HG03103 (cell line): Measurements from ENCODE around the gene C16orf90.

Source experiments
- ATAC-seq: cut with Tn5 transposase; IDR thresholded peaks from one replicate; pipeline ENCODE4 v1.9.1; 2021; ENCODE audit warnings: low read depth; ENCODE audit not compliant: unreplicated experiment

C16orf90 gene

DNA sequence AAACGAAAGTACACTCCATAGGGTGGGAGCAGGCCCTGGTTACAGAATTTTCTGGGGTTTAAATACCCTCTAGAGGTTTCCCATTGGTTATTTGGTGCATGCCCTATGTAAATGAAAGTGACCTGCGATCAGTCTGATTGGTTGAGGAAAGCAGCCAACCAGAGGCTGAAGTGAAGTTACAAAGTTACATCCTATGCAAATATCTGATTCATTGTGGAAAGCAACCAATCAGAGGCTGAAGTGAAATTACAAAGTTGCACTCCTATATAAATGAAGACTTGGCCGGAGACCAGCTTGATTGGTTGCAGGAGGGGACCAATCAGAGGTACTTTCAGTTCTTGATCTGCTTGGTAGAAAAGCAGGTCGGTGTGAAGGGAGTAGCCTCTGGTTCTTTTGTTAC is 27.4 kb downstream of the C16orf90 start:
- ATAC-seq: no peak

- no peak for ATAC-seq
Observed at GRCh38 chr16:3467182-3467581, 28.1 kb downstream of the C16orf90 start.

DNA sequence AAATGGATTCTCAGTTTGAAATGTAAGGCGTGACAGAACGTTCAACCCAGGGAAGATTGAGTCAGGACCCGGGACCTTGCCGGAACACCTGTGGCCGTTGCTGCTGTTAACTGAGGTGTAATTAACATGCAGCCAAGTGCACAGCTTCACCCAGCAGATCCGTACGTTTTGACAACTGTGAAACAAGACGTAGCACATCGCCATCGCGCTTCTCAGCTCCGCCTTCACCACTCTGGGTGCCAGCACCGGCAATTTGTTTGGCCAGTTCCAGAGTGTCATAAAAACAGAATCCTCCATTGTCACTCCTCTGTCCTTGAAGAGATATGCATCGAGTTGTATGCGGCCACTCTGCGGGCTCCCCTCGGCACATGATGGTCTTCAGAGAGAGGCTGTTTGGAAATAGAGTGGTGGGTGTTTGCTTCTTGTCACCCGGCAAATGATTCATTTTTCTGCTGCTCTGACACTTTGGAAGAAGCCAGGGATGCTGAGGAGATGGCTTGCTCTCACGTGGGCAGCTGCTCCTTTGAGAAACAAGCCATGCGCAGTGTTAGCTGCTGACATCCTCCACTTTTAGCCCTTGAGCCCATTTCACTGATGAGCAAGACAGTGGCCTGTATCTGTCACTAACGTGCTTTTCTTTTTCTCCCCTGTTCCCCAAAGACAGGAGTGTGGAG is 29.2 kb downstream of the C16orf90 start:
- no peak for ATAC-seq

GRCh38 chr16:3465301-3465700 is 30.0 kb downstream of the C16orf90 start:
- no peak for ATAC-seq

GRCh38 chr16:3461151-3461550 is 34.1 kb downstream of the C16orf90 start:
- no peak for ATAC-seq

- no peak for ATAC-seq
Observed at GRCh38 chr16:3460585-3460984, 34.7 kb downstream of the C16orf90 start.

- ATAC-seq: no peak
Observed at GRCh38 chr16:3460121-3460520, 35.2 kb downstream of the C16orf90 start.

DNA sequence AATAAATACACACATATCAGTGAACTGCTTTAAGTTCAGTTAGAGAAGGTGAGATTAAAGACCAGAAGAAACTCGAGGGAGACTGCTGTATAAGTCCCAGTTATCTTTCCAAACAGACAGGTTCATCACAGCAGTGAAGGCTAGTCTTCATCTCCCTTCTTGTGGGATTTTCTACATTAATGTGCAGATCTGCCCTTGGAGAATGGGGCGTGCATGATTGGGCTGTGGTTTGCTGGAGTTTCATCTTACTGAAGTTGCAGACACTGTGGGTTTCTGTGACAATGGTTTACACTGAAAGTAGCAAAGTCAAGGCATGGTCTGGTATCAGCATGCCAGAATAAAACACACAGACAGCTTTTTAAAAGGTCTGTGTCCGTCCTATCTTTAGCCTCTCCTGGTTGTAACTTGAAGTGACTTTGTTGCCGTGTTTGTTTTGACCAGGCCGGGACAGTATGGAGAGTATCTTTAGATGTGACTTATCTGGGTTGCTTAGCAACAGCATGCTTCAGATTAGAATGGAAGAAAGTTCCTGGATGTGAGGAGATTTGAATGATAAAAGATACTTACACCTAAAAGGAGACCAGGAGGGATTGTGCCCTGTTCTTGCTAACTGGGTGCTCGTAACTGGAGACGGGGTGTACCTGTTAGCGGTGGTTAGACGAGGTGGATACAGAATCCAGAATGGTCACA is 35.7 kb downstream of the C16orf90 start:
- no peak for ATAC-seq

GRCh38 chr16:3458852-3459361 is 36.4 kb downstream of the C16orf90 start:
- no peak for ATAC-seq

DNA sequence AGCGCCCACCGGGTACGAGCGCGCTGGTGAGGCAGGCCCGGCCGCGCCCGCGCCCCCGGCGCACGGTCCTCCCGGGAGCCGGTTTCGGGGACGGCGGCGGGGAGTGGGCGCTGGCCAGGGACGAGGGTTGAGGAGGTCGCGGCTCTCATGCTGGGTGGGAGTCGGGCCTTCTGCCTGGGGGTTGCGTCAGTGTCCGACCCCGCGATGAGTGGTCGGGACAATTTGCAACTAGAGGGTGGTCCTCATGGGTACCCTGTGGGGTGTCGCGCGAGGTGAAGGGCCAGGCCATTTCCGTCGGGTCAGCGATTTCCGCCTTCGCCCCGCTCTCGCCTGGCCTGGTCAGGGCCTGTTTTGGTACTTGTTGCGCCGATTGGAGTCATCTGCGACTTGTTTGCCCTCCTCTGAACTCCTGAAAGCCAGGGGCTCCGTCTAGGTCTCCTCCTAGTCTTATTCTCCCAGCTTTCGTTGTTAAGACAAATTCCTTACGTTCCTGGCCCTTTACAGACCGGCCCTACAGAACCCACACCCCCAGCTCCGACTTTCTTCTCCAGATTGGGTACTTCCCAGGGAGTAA is 36.9 kb downstream of the C16orf90 start:
- no peak for ATAC-seq

DNA sequence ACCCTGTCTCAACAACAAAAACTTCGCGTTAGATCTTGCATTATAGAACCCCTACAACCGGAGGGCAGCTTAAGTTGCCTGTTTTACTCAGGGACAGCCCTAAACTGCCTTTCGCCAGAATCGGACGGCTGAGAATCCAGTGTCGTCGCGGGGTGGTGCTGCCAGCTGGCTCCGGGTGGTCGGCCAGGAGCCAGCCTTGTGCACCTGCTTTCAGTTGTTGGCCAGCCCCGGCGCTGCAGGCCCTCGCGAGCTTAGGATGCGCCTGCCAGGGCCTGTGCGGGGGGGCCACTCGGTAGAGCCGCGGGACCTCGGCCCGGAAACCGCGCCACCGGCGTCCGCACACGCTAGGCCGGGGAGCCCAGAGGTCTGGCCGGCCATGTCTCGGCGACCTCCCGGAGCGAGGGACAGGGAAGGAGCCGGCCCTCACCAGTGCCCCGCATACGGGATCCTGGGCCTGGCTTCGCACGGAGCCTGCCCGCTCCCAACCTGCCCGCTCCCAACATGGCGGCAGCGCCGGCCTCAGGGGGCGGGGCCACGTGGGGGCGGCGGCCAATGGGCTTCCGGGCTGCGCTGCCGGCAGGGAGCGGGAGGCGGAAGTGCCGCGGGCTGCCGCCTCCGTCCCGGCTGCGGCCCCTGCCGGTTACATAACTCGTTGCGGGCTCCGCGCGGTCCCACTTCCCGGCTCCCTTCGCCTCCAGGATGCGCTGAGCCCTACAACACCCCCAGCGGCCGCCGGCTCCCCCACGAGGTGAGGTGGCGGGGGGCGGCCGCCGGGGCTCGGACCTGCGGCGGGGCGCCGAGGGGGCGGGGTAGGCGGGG is 37.6 kb downstream of the C16orf90 start:
- no peak for ATAC-seq

DNA sequence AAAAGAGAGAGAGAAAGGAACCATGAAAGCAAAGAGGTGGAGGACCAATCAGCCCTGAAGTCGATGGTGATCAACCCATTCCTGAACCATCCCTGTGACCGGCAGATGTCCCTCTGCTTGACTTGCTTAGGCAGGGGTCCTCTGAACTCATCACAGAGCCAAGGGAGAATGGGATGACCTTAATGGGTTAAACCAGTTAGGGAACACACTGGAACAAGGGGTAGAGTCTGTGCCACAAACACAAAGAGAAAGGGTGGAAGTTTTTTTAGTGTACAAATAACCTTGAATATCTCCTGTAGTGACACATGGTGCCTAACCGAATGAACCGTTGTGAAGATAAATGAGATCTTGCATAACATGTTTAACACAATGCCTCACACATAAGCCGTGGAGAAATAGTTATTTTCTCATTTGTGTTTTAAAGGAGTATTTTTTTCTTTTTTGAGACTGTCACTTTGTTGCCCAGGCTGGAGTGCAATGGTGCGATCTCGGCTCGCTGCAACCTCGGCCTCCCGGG is 40.6 kb downstream of the C16orf90 start:
- no peak for ATAC-seq

DNA sequence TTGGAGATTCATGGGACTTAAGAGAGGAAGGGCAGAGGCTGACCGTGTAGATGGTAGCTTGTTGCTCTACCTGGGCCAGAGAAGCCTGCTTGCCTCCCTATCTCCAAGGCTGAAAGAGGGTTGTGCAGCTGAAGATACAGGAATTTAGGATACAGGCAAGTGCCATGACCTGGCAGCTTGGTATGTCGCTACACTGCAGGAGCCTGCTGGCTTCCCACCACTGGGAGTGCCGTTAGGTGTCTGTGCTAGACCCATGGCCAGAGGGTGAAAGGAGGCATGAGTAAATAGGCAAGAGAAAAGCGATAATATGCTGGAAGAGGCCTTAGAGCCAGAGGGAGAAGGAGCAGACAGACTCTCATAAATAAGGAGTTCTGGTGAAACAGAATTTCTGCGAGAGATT is 41.2 kb downstream of the C16orf90 start:
- ATAC-seq: no peak

GRCh38 chr16:3444032-3444388 is 51.3 kb downstream of the C16orf90 start:
- ATAC-seq: peak; percentile 28
